ENCODE data around the gene SYT14. TPM values are rescaled to one million over a fixed set of nuclear protein-coding genes. Genes with fewer than 3 reads are reported as not detected.
"Not testable (repeated sequence)": the region's sequence is repeated elsewhere in the genome, so short reads cannot be mapped to it uniquely, and the experiment has no call there.

SYT14 gene
- total RNA-seq, 1 experiment from 2014 or later: 10.3 TPM

- Mint-ChIP-seq H3K9me3 (no peaks in the 10 kb centered on the region), H3K27ac (no peak overlapping the region), H3K36me3 (ENCODE audit: insufficient read depth in 1 of 3, low read depth in 3 of 3) (peaks cover 0 to 6% (median 0%) of the 10 kb centered on the region in 3 experiments; a peak in 1 of 7 replicates), H3K4me1 (no peaks in the 10 kb centered on the region), H3K4me3 (no peak overlapping the region), H3K27me3 (ENCODE audit: low read depth) (no peaks in the 10 kb centered on the region)
- Histone ChIP-seq H3K4me1 (ENCODE audit: insufficient read depth, low read length) (no peaks in the 10 kb centered on the region), H4K91ac (ENCODE audit: insufficient read length, low read depth, low read length) (no peak overlapping the region), H2AFZ (ENCODE audit: low read length) (no peak overlapping the region), H4K20me1 (ENCODE audit: control insufficient read depth, insufficient read depth, insufficient read length) (no peaks in the 10 kb centered on the region), H2BK120ac (ENCODE audit: low read depth, low read length, poor library complexity, severe bottlenecking) (no peak overlapping the region), H3K9me3 (ENCODE audit: control insufficient read depth, low read depth, low read length) (no peaks in the 10 kb centered on the region), H3K79me2 (ENCODE audit: insufficient read depth, low read length) (no peaks in the 10 kb centered on the region), H3K9ac (ENCODE audit: extremely low read depth, insufficient read length, low read length) (no peak overlapping the region), H3T11ph (ENCODE audit: low read length) (no peak overlapping the region), H3K27ac (ENCODE audit: insufficient read length, low read depth, low read length) (no peak overlapping the region), H3K79me1 (ENCODE audit: insufficient read depth, low read depth, low read length, poor library complexity, severe bottlenecking) (no peaks in the 10 kb centered on the region), H3K18ac (ENCODE audit: insufficient read length, low read depth, low read length) (no peak overlapping the region), H2BK12ac (ENCODE audit: insufficient read length, low read depth, low read length) (no peak overlapping the region), H4K5ac (ENCODE audit: insufficient read length, low read depth, low read length) (no peak overlapping the region), H3K23me2 (ENCODE audit: insufficient read length, low read depth, low read length, poor library complexity, severe bottlenecking) (no peaks in the 10 kb centered on the region), H3K23ac (ENCODE audit: insufficient read length, low read depth, low read length) (no peak overlapping the region), H2BK20ac (ENCODE audit: low read depth, low read length, poor library complexity, severe bottlenecking) (no peak overlapping the region), H2BK15ac (ENCODE audit: low read depth, low read length) (no peak overlapping the region), H3K14ac (ENCODE audit: insufficient read depth, low read length) (no peak overlapping the region), H3K27me3 (ENCODE audit: insufficient read depth, low read length) (no peaks in the 10 kb centered on the region), H4K8ac (replicated peaks; ENCODE audit: insufficient read length, low read depth, low read length) (no peak overlapping the region), H3K56ac (ENCODE audit: insufficient read length, low read depth, low read length) (no peak overlapping the region), H3K4me2 (ENCODE audit: insufficient read depth, insufficient read length, low read length) (no peak overlapping the region), H3K4ac (ENCODE audit: low read depth, low read length) (no peak overlapping the region), H2AK5ac (ENCODE audit: insufficient read length, low read length) (no peak overlapping the region), H2BK5ac (ENCODE audit: insufficient read length, low read length) (no peak overlapping the region)
- WGBS (ENCODE audit: extremely low coverage, insufficient read length, low lambda C conversion rate): no CpG with 5 or more reads among the region's 9 CpGs
- no peak for DNase-seq
- TF ChIP-seq CTCF (conservative IDR thresholded peaks at IDR 0.05): no peak
These were observed 28.0 kb downstream of the SYT14 start for GRCh38 chr1:209965996-209966395.

- not testable (repeated sequence) for H4K91ac ChIP-seq (ENCODE audit: insufficient read length, low read depth, low read length); H2BK5ac ChIP-seq (ENCODE audit: insufficient read length, low read length); H2AK5ac ChIP-seq (ENCODE audit: insufficient read length, low read length); H3K9me3 ChIP-seq (ENCODE audit: control insufficient read depth, low read depth, low read length); H3K4me1 ChIP-seq (ENCODE audit: insufficient read depth, low read length); H3K18ac ChIP-seq (ENCODE audit: insufficient read length, low read depth, low read length); H3K27ac Mint-ChIP-seq; H3K56ac ChIP-seq (ENCODE audit: insufficient read length, low read depth, low read length); H2BK12ac ChIP-seq (ENCODE audit: insufficient read length, low read depth, low read length); H4K20me1 ChIP-seq (ENCODE audit: control insufficient read depth, insufficient read depth, insufficient read length); H4K8ac ChIP-seq (replicated peaks; ENCODE audit: insufficient read length, low read depth, low read length); H2AFZ ChIP-seq (ENCODE audit: low read length); DNase-seq; H3K14ac ChIP-seq (ENCODE audit: insufficient read depth, low read length); H3K27me3 ChIP-seq (ENCODE audit: insufficient read depth, low read length); H3K23me2 ChIP-seq (ENCODE audit: insufficient read length, low read depth, low read length, poor library complexity, severe bottlenecking); H3K27me3 Mint-ChIP-seq (ENCODE audit: low read depth); H3K79me1 ChIP-seq (ENCODE audit: insufficient read depth, low read depth, low read length, poor library complexity, severe bottlenecking); H4K5ac ChIP-seq (ENCODE audit: insufficient read length, low read depth, low read length); H3T11ph ChIP-seq (ENCODE audit: low read length); H3K4me2 ChIP-seq (ENCODE audit: insufficient read depth, insufficient read length, low read length); H3K9ac ChIP-seq (ENCODE audit: extremely low read depth, insufficient read length, low read length); H3K4me3 Mint-ChIP-seq; H2BK20ac ChIP-seq (ENCODE audit: low read depth, low read length, poor library complexity, severe bottlenecking); H3K23ac ChIP-seq (ENCODE audit: insufficient read length, low read depth, low read length); H3K27ac ChIP-seq (ENCODE audit: insufficient read length, low read depth, low read length); H3K79me2 ChIP-seq (ENCODE audit: insufficient read depth, low read length); H2BK15ac ChIP-seq (ENCODE audit: low read depth, low read length); H3K4me1 Mint-ChIP-seq; H2BK120ac ChIP-seq (ENCODE audit: low read depth, low read length, poor library complexity, severe bottlenecking); H3K4ac ChIP-seq (ENCODE audit: low read depth, low read length)
- Mint-ChIP-seq H3K36me3 (ENCODE audit: insufficient read depth in 1 of 3, low read depth in 3 of 3) (peaks cover 18 to 53% (median 21%) of the 10 kb centered on the region in 3 experiments), H3K9me3 (peaks cover 33 to 39% of the 10 kb centered on the region in 2 experiments)
- no CpG with 5 or more reads among the region's 14 CpGs for WGBS (ENCODE audit: extremely low coverage, insufficient read length, low lambda C conversion rate)
These were observed 40.7 kb downstream of the SYT14 start for GRCh38 chr1:209978721-209979120.
